Gastrocnemius medialis (tissue), 4 donors: Measurements from ENCODE around the gene CACNA1G. TPM values are rescaled to one million over a fixed set of nuclear protein-coding genes. Genes with fewer than 3 reads are reported as not detected.

Source experiments
- ATAC-seq, 2 donors: fragments of 150-250 bp; one replicate each; pipeline ENCODE4 v1.9.1; 2016
- DNase-seq, 2 donors: peaks; one replicate each; pipeline ENCODE4 v3.0.0-alpha.2; 2019
- H3K27ac ChIP-seq, 4 donors: fragments of 200-600 bp; sonication (generic); 1 replicate in 1 of 4; 2 replicates in 3 of 4; pipeline ENCODE4 v1.5.1; 2016 to 2018; ENCODE audit warnings: mild to moderate bottlenecking in 2 of 4, moderate library complexity in 1 of 4
- H3K27me3 ChIP-seq, 3 donors: fragments of 200-600 bp; sonication (generic) in 2 of 3; 1 replicate in 1 of 3; 2 replicates in 2 of 3; pipeline versions ENCODE4 v1.5.1 to v1.6.0; 2016 to 2019; ENCODE audit warnings: mild to moderate bottlenecking in 1 of 3, moderate library complexity in 1 of 3
- H3K36me3 ChIP-seq, 2 donors: fragments of 200-600 bp; sonication (generic) in 1 of 2; one replicate each; pipeline ENCODE4 v1.5.1; 2017 to 2018
- H3K4me1 ChIP-seq, 2 donors: fragments of 200-600 bp; sonication (generic) in 1 of 2; one replicate each; pipeline ENCODE4 v1.5.1; 2016 to 2017; ENCODE audit warnings: mild to moderate bottlenecking in 2 of 2
- H3K4me3 ChIP-seq, 4 donors: fragments of 200-600 bp; sonication (generic) in 3 of 4; 1 replicate in 1 of 4; 2 replicates in 3 of 4; pipeline ENCODE4 v1.5.1; 2016 to 2019; ENCODE audit warnings: mild to moderate bottlenecking in 2 of 4
- H3K9me3 ChIP-seq, 3 donors: fragments of 200-600 bp; sonication (generic) in 2 of 3; 1 replicate in 1 of 3; 2 replicates in 2 of 3; pipeline ENCODE4 v1.5.1; 2016 to 2019
- CTCF ChIP-seq, 5 experiments: fragments of 450-650 bp in 3 of 5; fragments of 200-600 bp in 2 of 5; sonication (generic) in 2 of 5; IDR thresholded peaks in 4 of 5; conservative IDR thresholded peaks in 1 of 5; 1 replicate in 4 of 5; 2 replicates in 1 of 5; pipeline ENCODE4 v1.5.1; 2016 to 2019; ENCODE audit warnings: antibody characterized with exemption in 5 of 5, mild to moderate bottlenecking in 3 of 5, moderate library complexity in 3 of 5
- POLR2A ChIP-seq, 2 donors: fragments of 450-650 bp; IDR thresholded peaks; one replicate each; pipeline ENCODE4 v1.6.1; 2017; ENCODE audit warnings: antibody characterized with exemption in 2 of 2, mild to moderate bottlenecking in 2 of 2, moderate library complexity in 2 of 2
- in situ Hi-C, 4 donors: fragments of 200-750 bp; cut with MboI; loops; one replicate each; pipeline versions ENCODE4 v1.15.0 to v1.8.0; 2017; ENCODE audit warnings: low sequenced_read_pairs in 4 of 4
- intact Hi-C: fragments of 100-400 bp; cut with DNase I; formaldehyde crosslinking; loops from one replicate; pipeline ENCODE4 v1.15.1; 2023; ENCODE audit warnings: low total_unique reads
- total RNA-seq, 4 donors: library from RNA; depleted of rRNA; stranded (reverse); fragments of >200 nt; gene quantifications; one replicate each; pipeline versions ENCODE4 v1.1.0 to v1.2.3, GENCODE V29; 2016

The CACNA1G gene
- total RNA-seq, 4 donors from 2014 or later: 0.09 to 0.10 TPM; not detected in 2

GRCh38 chr17:50564916-50565315 is 4.4 kb downstream of the CACNA1G start:
- Histone ChIP-seq H3K27ac (no peak overlapping the region), H3K36me3 (no peaks in the 10 kb centered on the region), H3K4me3 (no peak overlapping the region), H3K4me1 (peaks cover 4 to 19% of the 10 kb centered on the region in 2 donors), H3K9me3 (no peaks in the 10 kb centered on the region), H3K27me3 (peaks cover 45 to 70% (median 60%) of the 10 kb centered on the region in 3 donors)
- in situ Hi-C loops (no loop called here), intact Hi-C loops (no loop called here)
- no peak for ATAC-seq
- peak in 1 of 2 donors; percentile 50 for DNase-seq
- no peak for TF ChIP-seq CTCF (IDR thresholded peaks at IDR 0.05 in 4 of 5, conservative IDR thresholded peaks at IDR 0.05 in 1 of 5)
- TF ChIP-seq POLR2A (IDR thresholded peaks at IDR 0.05): no peak

- in situ Hi-C loops (no loop called here), intact Hi-C loops (no loop called here)
- Histone ChIP-seq H3K27ac (no peak overlapping the region), H3K9me3 (no peaks in the 10 kb centered on the region), H3K27me3 (peaks cover 39 to 64% (median 55%) of the 10 kb centered on the region in 3 donors), H3K36me3 (no peaks in the 10 kb centered on the region), H3K4me3 (no peak overlapping the region), H3K4me1 (peaks cover 0 to 15% of the 10 kb centered on the region in 2 donors)
- ATAC-seq (no peak), DNase-seq (no peak)
- no peak for TF ChIP-seq POLR2A (IDR thresholded peaks at IDR 0.05)
Measured at GRCh38 chr17:50565402-50566350, 5.2 kb downstream of the CACNA1G start.

- DNase-seq: no peak
- H3K9me3 ChIP-seq: no peaks in the 10 kb centered on the region
- H3K4me1 ChIP-seq: peaks cover 0 to 7% of the 10 kb centered on the region in 2 donors
- H3K4me3 ChIP-seq: no peak overlapping the region
- H3K27ac ChIP-seq: no peak overlapping the region
- peaks cover 32 to 52% (median 43%) of the 10 kb centered on the region in 3 donors for H3K27me3 ChIP-seq
- no peak for ATAC-seq
- in situ Hi-C loops: no loop called here
- H3K36me3 ChIP-seq: no peaks in the 10 kb centered on the region
- no peak for TF ChIP-seq CTCF (IDR thresholded peaks at IDR 0.05 in 4 of 5, conservative IDR thresholded peaks at IDR 0.05 in 1 of 5)
- TF ChIP-seq POLR2A (IDR thresholded peaks at IDR 0.05): no peak
- intact Hi-C loops: no loop called here
Measured at GRCh38 chr17:50566886-50567285, 6.4 kb downstream of the CACNA1G start.

GRCh38 chr17:50568659-50569058 is 8.1 kb downstream of the CACNA1G start:
- ATAC-seq: no peak
- no peaks in the 10 kb centered on the region for H3K36me3 ChIP-seq
- no peak for DNase-seq
- no peak overlapping the region for H3K4me3 ChIP-seq
- H3K27ac ChIP-seq: no peak overlapping the region
- intact Hi-C loops: no loop called here
- peaks cover 0 to 7% of the 10 kb centered on the region in 2 donors for H3K4me1 ChIP-seq
- no peak for TF ChIP-seq CTCF (IDR thresholded peaks at IDR 0.05 in 4 of 5, conservative IDR thresholded peaks at IDR 0.05 in 1 of 5)
- TF ChIP-seq POLR2A (IDR thresholded peaks at IDR 0.05): no peak
- in situ Hi-C loops: no loop called here
- H3K9me3 ChIP-seq: no peaks in the 10 kb centered on the region
- peaks cover 16 to 35% (median 26%) of the 10 kb centered on the region in 3 donors for H3K27me3 ChIP-seq

- Histone ChIP-seq H3K27ac (no peak overlapping the region), H3K9me3 (no peaks in the 10 kb centered on the region), H3K4me1 (peaks cover 0 to 3% of the 10 kb centered on the region in 2 donors), H3K27me3 (peaks cover 11 to 25% (median 16%) of the 10 kb centered on the region in 3 donors), H3K36me3 (no peaks in the 10 kb centered on the region), H3K4me3 (no peak overlapping the region)
- in situ Hi-C loops: no loop called here
- no peak for DNase-seq
- TF ChIP-seq CTCF (IDR thresholded peaks at IDR 0.05 in 4 of 5, conservative IDR thresholded peaks at IDR 0.05 in 1 of 5) (no peak), POLR2A (IDR thresholded peaks at IDR 0.05) (no peak)
- intact Hi-C loops: no loop called here
- ATAC-seq: no peak
Measured at GRCh38 chr17:50569592-50569991, 9.1 kb downstream of the CACNA1G start.
